Karpas-422 (cell line): ENCODE data around the gene SLC6A8. TPM values are rescaled to one million over a fixed set of nuclear protein-coding genes. Genes with fewer than 3 reads are reported as not detected.

Experiments
- DNase-seq: peaks from one replicate; pipeline ENCODE4 v3.0.0-alpha.2; 2015
- H2AFZ ChIP-seq: fragments of 200-600 bp; sonication (generic); 2 replicates; pipeline ENCODE4 v1.6.1; 2014; ENCODE audit warnings: antibody characterized with exemption, low read length, mixed read lengths
- H3K27ac ChIP-seq: fragments of 200-600 bp; sonication (generic); 2 replicates; pipeline ENCODE4 v1.5.1; 2014; ENCODE audit warnings: mild to moderate bottlenecking, low read length, moderate library complexity
- H3K27me3 ChIP-seq: fragments of 200-600 bp; sonication (generic); 2 replicates; pipeline ENCODE4 v1.6.1; 2014; ENCODE audit warnings: low read length, mixed read lengths
- H3K36me3 ChIP-seq: fragments of 200-600 bp; sonication (generic); 2 replicates; pipeline ENCODE4 v1.6.1; 2014; ENCODE audit warnings: low read length, mixed read lengths; ENCODE audit not compliant: insufficient read depth
- H3K4me1 ChIP-seq: fragments of 200-600 bp; sonication (generic); 2 replicates; pipeline ENCODE4 v1.6.1; 2014; ENCODE audit warnings: mild to moderate bottlenecking, low read length, mixed read lengths
- H3K4me2 ChIP-seq: fragments of 200-600 bp; sonication (generic); 2 replicates; pipeline ENCODE4 v1.6.1; 2014; ENCODE audit warnings: low read length, low read depth, mild to moderate bottlenecking; ENCODE audit not compliant: poor library complexity, severe bottlenecking
- H3K4me3 ChIP-seq: fragments of 200-600 bp; sonication (generic); 2 replicates; pipeline ENCODE4 v1.5.1; 2014; ENCODE audit warnings: mild to moderate bottlenecking, antibody characterized with exemption, low read length, mixed read lengths
- H3K79me2 ChIP-seq: fragments of 200-600 bp; sonication (generic); 2 replicates; pipeline ENCODE4 v1.6.1; 2014; ENCODE audit warnings: mild to moderate bottlenecking, low read length, mixed read lengths
- H3K9ac ChIP-seq: fragments of 200-600 bp; sonication (generic); 2 replicates; pipeline ENCODE4 v1.6.0; 2014; ENCODE audit warnings: low read length
- H3K9me2 ChIP-seq: fragments of 200-600 bp; sonication (generic), shearing (Covaris generic); replicated peaks from 2 replicates; pipeline ENCODE4 v1.6.0; 2014; ENCODE audit warnings: mild to moderate bottlenecking, low read length, moderate library complexity; ENCODE audit not compliant: insufficient read depth
- H3K9me3 ChIP-seq: fragments of 300-700, 200-600 bp; sonication (generic); 2 replicates; pipeline ENCODE4 v1.6.1; 2014; ENCODE audit warnings: low read length, mixed read lengths
- H4K20me1 ChIP-seq: fragments of 200-600 bp; sonication (generic); 2 replicates; pipeline ENCODE4 v1.6.1; 2014; ENCODE audit warnings: mild to moderate bottlenecking, antibody characterized with exemption, low read length, low read depth; ENCODE audit not compliant: insufficient read depth
- total RNA-seq: library from RNA; depleted of rRNA; stranded (reverse); fragments of >200 nt; shearing (Covaris generic); gene quantifications from 2 replicates; pipeline ENCODE4 v1.2.3, GENCODE V29; 2014; ENCODE audit warnings: low replicate concordance; rRNA removed

SLC6A8 gene
- 0.14 TPM in 1 of 2 replicates, not detected in the other for total RNA-seq

- H3K4me3 ChIP-seq: no peak within 1 kb of the TSS
- no peaks in the 10 kb centered on the region; the same call in 1 of the 2 replicates for H3K9me3 ChIP-seq
- no peak within 1 kb of the TSS for H3K27ac ChIP-seq
- DNase-seq: no peak
- H4K20me1 ChIP-seq: no peaks in the 10 kb centered on the region
- no peak within 1 kb of the TSS for H3K9ac ChIP-seq
- no peak within 1 kb of the TSS for H2AFZ ChIP-seq
- no peaks in the 10 kb centered on the region for H3K9me2 ChIP-seq
- no peaks in the 10 kb centered on the region for H3K36me3 ChIP-seq
- peaks cover 4% of the 10 kb centered on the region for H3K4me1 ChIP-seq
- no peaks in the 10 kb centered on the region for H3K79me2 ChIP-seq
- no peak within 1 kb of the TSS for H3K4me2 ChIP-seq
- H3K27me3 ChIP-seq: no peaks in the 10 kb centered on the region
Measured at GRCh38 chrX:153687121-153688039, at the start of gene SLC6A8. TSS of gene SLC6A8 (plus strand) at chrX:153687926. CDS start at chrX:153688575, 649 bp downstream.

GRCh38 chrX:153638041-153638371, 49.7 kb upstream of the SLC6A8 start:
- H3K27me3 ChIP-seq: no peaks in the 10 kb centered on the region
- no peaks in the 10 kb centered on the region for H3K9me3 ChIP-seq
- no peaks in the 10 kb centered on the region for H3K4me1 ChIP-seq
- no peaks in the 10 kb centered on the region for H4K20me1 ChIP-seq
- H3K36me3 ChIP-seq: no peaks in the 10 kb centered on the region
- no peak overlapping the region for H2AFZ ChIP-seq
- H3K4me3 ChIP-seq: no peak overlapping the region
- no peaks in the 10 kb centered on the region for H3K9me2 ChIP-seq
- DNase-seq: no peak
- H3K4me2 ChIP-seq: no peak overlapping the region
- H3K9ac ChIP-seq: no peak overlapping the region
- H3K27ac ChIP-seq: no peak overlapping the region
- no peaks in the 10 kb centered on the region for H3K79me2 ChIP-seq

- no peaks in the 10 kb centered on the region for H4K20me1 ChIP-seq
Measured at GRCh38 chrX:153638436-153639176, 49.1 kb upstream of the SLC6A8 start.

GRCh38 chrX:153639177-153640044, 48.3 kb upstream of the SLC6A8 start:
- no peak overlapping the region for H3K9ac ChIP-seq
- H3K4me2 ChIP-seq: no peak overlapping the region
- H3K4me3 ChIP-seq: no peak overlapping the region
- H3K9me3 ChIP-seq: no peaks in the 10 kb centered on the region
- H3K27me3 ChIP-seq: no peaks in the 10 kb centered on the region
- no peak overlapping the region for H3K27ac ChIP-seq
- H4K20me1 ChIP-seq: no peaks in the 10 kb centered on the region
- no peaks in the 10 kb centered on the region for H3K9me2 ChIP-seq
- H3K79me2 ChIP-seq: no peaks in the 10 kb centered on the region
- no peak overlapping the region for H2AFZ ChIP-seq
- no peak for DNase-seq
- H3K36me3 ChIP-seq: no peaks in the 10 kb centered on the region
- no peaks in the 10 kb centered on the region for H3K4me1 ChIP-seq

More at GRCh38 chrX:153638436-153639176, 49.1 kb upstream of the SLC6A8 start:
- Histone ChIP-seq H3K27ac (no peak overlapping the region), H3K4me2 (no peak overlapping the region), H3K27me3 (no peaks in the 10 kb centered on the region), H3K79me2 (no peaks in the 10 kb centered on the region), H3K9me2 (no peaks in the 10 kb centered on the region), H2AFZ (no peak overlapping the region), H3K9me3 (no peaks in the 10 kb centered on the region), H3K4me3 (no peak overlapping the region), H3K4me1 (no peaks in the 10 kb centered on the region), H3K36me3 (no peaks in the 10 kb centered on the region), H3K9ac (no peak overlapping the region)
- no peak for DNase-seq

- H3K27me3 ChIP-seq: no peaks in the 10 kb centered on the region
- no peak overlapping the region for H3K27ac ChIP-seq
- H3K9me3 ChIP-seq: no peaks in the 10 kb centered on the region
- no peaks in the 10 kb centered on the region for H4K20me1 ChIP-seq
- no peaks in the 10 kb centered on the region for H3K4me1 ChIP-seq
- H3K79me2 ChIP-seq: no peaks in the 10 kb centered on the region
- no peak for DNase-seq
- H3K36me3 ChIP-seq: no peaks in the 10 kb centered on the region
- H3K9ac ChIP-seq: no peak overlapping the region
- no peak overlapping the region for H3K4me3 ChIP-seq
- no peaks in the 10 kb centered on the region for H3K9me2 ChIP-seq
- H3K4me2 ChIP-seq: no peak overlapping the region
- H2AFZ ChIP-seq: no peak overlapping the region
Measured at GRCh38 chrX:153640045-153640686, 47.6 kb upstream of the SLC6A8 start.

- no peak for DNase-seq
- no peak overlapping the region for H3K4me2 ChIP-seq
Measured at GRCh38 chrX:153640736-153641575, 46.8 kb upstream of the SLC6A8 start.

GRCh38 chrX:153641627-153642026, 46.1 kb upstream of the SLC6A8 start:
- Histone ChIP-seq H3K4me2 (no peak overlapping the region), H3K9ac (no peak overlapping the region), H3K36me3 (no peaks in the 10 kb centered on the region), H2AFZ (no peak overlapping the region), H3K79me2 (no peaks in the 10 kb centered on the region), H3K27me3 (no peaks in the 10 kb centered on the region), H3K4me1 (no peaks in the 10 kb centered on the region), H3K4me3 (no peak overlapping the region), H4K20me1 (no peaks in the 10 kb centered on the region), H3K9me2 (no peaks in the 10 kb centered on the region), H3K27ac (no peak overlapping the region), H3K9me3 (no peaks in the 10 kb centered on the region)
- DNase-seq: no peak

More at GRCh38 chrX:153640736-153641575, 46.8 kb upstream of the SLC6A8 start:
- Histone ChIP-seq H3K36me3 (no peaks in the 10 kb centered on the region), H3K27ac (no peak overlapping the region), H3K27me3 (no peaks in the 10 kb centered on the region), H3K9me2 (no peaks in the 10 kb centered on the region), H3K9ac (no peak overlapping the region), H3K9me3 (no peaks in the 10 kb centered on the region), H4K20me1 (no peaks in the 10 kb centered on the region), H3K79me2 (no peaks in the 10 kb centered on the region), H3K4me1 (no peaks in the 10 kb centered on the region), H2AFZ (no peak overlapping the region), H3K4me3 (no peak overlapping the region)
